ENCODE results near the gene TSPEAR.
A peak's percentile ranks its signal among the peaks of the same experiment; 100 is the strongest.
"Not testable (repeated sequence)": the region's sequence is repeated elsewhere in the genome, so short reads cannot be mapped to it uniquely, and the experiment has no call there.

The TSPEAR gene

DNA sequence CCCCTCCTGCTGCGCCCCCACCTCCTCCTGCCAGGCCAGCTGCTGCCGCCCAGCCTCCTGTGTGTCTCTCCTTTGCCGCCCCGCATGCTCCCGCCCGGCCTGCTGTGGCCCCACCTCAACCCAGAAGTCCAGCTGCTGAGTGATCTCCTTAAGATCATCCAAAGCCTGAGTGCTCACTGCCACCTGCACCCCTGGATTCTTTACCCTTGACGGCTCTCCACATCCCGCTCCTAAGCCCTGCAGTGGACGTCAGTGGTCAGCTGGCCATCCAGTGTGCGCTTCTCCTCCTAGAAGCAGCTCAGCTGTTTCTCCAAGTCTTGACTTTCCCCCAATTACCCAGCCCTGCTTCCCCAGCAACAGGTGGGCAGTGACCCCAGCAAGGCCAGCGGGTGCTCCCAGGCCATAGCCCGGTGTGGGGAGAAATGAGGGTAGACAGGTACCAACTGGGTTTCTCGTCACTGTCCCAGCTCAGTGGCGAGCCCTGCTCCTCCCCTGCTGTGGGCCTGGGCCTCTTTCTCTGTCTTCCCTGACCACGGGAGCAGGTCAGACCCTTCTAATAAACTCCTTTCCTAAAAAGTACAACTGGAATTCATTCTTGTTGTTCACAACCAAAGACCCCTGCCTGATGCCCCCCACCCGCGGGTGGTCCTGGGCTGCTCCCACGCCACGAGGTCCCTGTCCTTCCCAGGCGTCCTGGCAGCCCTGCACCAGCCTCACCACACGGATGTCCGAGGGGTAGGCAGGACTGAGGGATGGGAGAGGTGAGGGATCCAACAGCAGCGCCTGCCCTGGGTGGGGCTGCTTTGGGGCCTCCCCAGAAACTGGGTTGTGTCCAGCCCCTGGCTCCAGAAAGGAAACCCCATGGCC is 109.5 kb downstream of the TSPEAR start:
- DNase-seq = no peak

- DNase-seq = not testable (repeated sequence)
Observed at GRCh38 chr21:44601091-44601490, 110.3 kb downstream of the TSPEAR start.

DNA sequence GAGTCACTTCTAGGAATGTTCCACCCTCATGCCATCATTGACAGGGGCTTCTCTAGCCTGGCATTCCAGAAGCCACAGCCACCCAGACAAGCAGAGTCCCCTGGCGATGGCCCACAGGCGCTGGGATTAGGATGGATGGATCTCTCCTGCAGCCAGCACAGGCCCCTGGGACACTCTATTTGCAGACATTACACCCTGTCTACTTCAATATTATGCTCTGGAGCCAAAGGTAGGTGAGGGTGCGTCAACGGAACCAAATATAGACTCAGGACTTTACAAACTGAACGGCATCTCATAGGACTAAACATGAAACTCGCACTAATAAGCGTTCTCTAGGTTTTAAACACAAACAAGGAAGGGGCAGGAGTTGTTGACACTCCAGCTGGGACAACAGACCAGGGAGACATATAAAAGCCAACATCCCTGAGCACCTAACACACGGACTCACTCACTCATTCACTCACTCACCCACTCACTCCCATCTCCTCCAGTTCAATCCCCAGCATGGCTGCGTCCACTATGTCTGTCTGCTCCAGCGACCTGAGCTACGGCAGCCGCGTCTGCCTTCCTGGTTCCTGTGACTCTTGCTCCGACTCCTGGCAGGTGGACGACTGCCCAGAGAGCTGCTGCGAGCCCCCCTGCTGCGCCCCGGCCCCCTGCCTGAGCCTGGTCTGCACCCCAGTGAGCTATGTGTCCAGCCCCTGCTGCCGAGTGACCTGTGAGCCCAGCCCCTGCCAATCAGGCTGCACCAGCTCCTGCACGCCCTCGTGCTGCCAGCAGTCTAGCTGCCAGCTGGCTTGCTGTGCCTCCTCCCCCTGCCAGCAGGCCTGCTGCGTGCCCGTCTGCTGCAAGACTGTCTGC is 111.0 kb downstream of the TSPEAR start, which contains the start of gene KRTAP10-7:
KRTAP10-7 (plus strand) TSS at position 480 of the 861 bp plus-strand sequence; CDS start at position 505, 25 bp downstream.
- not testable (repeated sequence) for DNase-seq

DNA sequence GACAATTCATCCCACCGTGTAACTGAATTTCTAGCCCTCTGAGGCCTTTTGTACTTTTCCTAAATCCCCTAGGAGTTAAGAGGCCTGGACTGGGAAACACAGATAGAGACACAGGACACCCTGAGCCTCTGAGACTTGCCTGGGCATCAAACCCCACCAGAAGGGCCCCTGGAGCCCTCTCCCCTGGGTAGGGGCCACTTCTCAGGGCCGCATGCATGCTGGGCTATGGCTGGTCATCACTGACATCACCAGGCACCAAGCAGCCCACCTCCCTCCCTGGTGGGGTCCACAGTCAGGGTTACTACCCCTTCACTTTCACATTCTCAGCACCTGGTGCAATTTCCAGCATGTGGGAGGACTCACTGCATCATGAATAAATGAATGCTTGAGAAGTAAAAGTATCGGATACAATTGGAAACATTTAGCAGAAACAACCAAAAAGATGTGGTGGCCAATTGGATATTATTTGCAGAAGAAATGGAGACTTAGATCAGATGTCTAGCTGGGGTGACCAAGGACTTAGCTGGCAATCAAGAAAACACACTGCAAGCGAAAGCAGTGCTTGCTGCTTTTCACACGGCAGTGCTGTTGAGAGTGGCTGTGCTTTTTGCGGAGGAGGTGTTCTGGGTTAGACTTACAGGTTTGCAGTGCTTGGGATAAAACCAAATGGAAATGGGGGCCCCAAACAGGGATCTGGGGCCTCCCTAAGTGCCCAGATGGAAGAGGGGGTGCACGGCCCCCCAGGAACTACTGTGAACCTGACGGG is 111.9 kb downstream of the TSPEAR start:
- no peak for DNase-seq

DNA sequence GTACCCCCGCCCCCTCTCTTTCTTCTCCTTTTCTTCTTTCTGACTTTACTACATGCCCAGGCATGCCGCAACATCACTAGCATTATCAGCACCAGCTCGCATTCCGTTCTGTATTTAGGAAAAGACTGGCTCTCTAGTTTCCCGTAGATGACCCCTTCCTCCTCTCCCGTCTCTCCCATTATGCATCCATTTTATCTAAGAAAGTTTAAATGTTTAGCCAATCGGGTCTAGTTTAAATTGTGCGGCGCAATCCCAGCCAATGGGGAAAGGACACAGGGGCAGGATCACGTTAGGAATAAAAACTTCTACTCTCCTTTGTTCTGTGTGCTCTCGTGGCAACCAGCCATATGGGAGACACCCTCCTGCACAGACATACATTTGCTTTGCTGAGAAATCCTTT is 113.3 kb downstream of the TSPEAR start:
- DNase-seq = no peak

GRCh38 chr21:44596068-44596725 is 115.2 kb downstream of the TSPEAR start:
- DNase-seq = no peak

DNA sequence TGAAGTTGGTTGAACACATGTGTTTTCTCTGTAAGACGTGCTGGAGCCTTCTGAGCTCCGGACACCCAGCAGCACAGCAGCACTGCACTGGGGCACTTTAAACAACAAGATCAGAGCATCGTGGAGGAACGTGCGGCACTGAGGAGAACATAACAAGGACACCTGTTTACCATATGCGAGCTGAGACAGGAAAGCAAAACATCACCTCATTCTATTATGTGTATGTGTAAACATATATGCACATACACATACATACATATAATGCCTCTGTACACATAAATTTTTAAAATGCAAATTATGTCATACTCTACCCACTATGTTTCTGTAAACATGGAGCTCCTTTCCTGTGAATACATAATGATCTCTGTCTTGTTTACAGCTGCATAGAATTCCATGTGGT is 115.8 kb downstream of the TSPEAR start:
- DNase-seq = no peak

DNA sequence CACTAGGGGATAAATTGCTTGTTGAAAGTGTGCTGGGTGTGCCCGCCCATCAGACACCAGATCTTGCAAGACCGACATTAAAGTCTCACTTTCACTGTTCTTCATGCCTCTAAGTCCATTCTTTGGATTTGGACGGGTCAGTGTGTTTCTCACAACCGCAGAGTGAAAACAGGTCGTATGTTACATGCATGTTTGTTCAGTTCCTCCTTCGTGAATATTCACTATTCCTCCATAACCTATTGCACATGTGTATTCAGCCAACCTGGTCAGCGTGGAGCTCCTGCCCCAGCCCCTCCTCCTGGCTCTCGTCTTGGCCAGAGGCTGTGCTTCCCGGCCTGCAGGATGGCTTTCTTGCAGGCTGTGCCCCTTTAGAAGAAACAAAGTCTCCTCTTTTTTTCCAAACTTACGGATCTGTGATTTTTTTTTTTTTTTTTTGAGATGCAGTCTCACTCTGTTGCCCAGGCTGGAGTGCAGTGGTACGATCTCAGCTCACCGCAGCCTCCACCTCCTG is 116.9 kb downstream of the TSPEAR start:
- DNase-seq = no peak

GRCh38 chr21:44593598-44594405 is 117.6 kb downstream of the TSPEAR start:
- DNase-seq = peak; percentile 38

- DNase-seq = no peak
Observed at GRCh38 chr21:44592446-44593311, 118.7 kb downstream of the TSPEAR start, which contains the start of gene KRTAP10-6. KRTAP10-6 (minus strand) TSS chr21:44592505; CDS start chr21:44592484, 21 bp downstream.

- not testable (repeated sequence) for DNase-seq
Observed at GRCh38 chr21:44591801-44592130, 119.6 kb downstream of the TSPEAR start.

- DNase-seq = not testable (repeated sequence)
Observed at GRCh38 chr21:44590897-44591800, 120.2 kb downstream of the TSPEAR start.

- DNase-seq = no peak
Observed at GRCh38 chr21:44590311-44590721, 121.1 kb downstream of the TSPEAR start.

- DNase-seq = no peak
Observed at GRCh38 chr21:44589586-44590305, 121.6 kb downstream of the TSPEAR start.

GRCh38 chr21:44589094-44589493 is 122.3 kb downstream of the TSPEAR start:
- no peak for DNase-seq

- no peak for DNase-seq
Observed at GRCh38 chr21:44585892-44586291, 125.5 kb downstream of the TSPEAR start.

DNA sequence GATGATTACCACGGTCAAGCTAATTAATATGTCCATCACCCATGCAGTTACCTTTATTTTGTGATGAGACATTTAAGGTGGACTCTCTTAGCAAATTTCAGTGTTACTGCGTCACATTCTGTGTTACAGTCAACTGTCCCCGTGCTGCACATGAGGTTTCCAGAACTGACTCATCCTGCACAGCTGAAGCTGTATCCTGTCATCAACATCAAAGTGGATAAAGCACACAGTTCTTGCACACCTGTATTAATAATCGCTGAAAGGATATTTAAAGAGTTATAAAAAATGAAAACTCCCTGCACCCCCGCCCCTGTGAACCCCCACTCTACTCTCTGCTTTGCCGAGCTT is 127.6 kb downstream of the TSPEAR start:
- DNase-seq = no peak

- DNase-seq = no peak
Observed at GRCh38 chr21:44583089-44583799, 128.1 kb downstream of the TSPEAR start.
